ENCODE measurements around the gene COL8A2. TPM values are rescaled to one million over a fixed set of nuclear protein-coding genes. Genes with fewer than 3 reads are reported as not detected.

Gene COL8A2
- polyA plus RNA-seq, 1 experiment, result 6.8 TPM

DNA sequence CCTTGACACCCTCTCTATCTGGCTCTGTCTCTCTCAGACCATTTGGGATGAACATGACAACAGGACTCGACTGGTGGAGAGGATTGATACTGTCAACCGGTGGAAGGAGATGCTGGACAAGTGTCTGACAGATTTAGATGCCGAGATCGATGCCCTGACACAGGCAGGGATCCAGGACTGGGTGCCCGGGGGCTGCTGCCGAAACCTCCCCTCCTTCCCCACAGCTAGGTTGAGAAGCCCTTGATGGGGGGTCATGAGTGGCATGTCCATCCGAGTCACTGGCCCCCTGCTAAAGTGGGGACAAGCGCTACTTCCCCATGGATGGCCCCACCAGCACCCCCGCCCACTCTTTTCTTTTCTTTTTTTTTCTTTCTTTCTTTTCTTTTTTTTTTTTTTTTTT is 39.9 kb downstream of the COL8A2 start:
- ChIA-PET POLR2A (no interaction called here), CTCF (interaction anchor here (0.6 to 0.8 kb wide), 2 partner anchors 37 to 50 kb away, joined by 3 to 4 read pairs; no protein-coding TSS in a partner anchor)
- Histone ChIP-seq H3K36me3 (ENCODE audit: control insufficient read depth, insufficient read depth, low read length) (no peaks in the 10 kb centered on the region), H3K4me3 (ENCODE audit: low read depth, low read length) (no peak overlapping the region), H3K27me3 (ENCODE audit: control insufficient read depth, insufficient read depth, low read length) (no peaks in the 10 kb centered on the region)
- TF ChIP-seq, protein P1, sequence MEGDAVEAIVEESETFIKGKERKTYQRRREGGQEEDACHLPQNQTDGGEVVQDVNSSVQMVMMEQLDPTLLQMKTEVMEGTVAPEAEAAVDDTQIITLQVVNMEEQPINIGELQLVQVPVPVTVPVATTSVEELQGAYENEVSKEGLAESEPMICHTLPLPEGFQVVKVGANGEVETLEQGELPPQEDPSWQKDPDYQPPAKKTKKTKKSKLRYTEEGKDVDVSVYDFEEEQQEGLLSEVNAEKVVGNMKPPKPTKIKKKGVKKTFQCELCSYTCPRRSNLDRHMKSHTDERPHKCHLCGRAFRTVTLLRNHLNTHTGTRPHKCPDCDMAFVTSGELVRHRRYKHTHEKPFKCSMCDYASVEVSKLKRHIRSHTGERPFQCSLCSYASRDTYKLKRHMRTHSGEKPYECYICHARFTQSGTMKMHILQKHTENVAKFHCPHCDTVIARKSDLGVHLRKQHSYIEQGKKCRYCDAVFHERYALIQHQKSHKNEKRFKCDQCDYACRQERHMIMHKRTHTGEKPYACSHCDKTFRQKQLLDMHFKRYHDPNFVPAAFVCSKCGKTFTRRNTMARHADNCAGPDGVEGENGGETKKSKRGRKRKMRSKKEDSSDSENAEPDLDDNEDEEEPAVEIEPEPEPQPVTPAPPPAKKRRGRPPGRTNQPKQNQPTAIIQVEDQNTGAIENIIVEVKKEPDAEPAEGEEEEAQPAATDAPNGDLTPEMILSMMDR (IDR thresholded peaks at IDR 0.05; ENCODE audit: insufficient read depth, low read depth, low read length), result no peak
- DNase-seq (ENCODE audit: low read depth), result no peak

DNA sequence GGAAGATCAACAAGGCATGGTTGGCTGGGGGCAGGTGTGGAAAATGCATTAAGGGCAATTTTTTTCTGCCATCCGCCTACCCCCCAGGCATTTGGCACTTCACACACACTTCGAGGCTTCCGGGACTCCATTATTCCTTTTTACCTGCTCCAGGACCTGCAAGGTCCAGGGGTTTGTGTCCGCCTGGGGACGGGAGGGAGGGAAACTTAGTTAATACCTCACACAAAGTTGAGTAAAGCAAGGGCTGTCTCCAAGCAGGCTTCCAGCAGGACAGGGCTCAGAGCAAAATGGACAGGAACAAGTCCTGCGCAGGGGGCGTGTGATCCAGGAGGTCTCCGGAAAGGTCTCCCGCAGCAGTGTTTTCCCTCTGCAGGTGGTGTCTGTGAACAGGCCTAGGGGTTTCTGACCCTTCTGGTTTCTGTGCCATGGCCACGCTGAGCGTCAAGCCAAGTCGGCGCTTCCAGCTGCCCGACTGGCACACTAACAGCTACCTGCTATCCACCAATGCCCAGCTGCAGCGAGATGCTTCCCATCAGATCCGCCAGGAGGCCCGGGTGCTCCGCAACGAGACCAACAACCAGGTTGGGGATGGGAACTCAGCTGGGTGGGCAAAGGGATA is 40.4 kb downstream of the COL8A2 start:
- POLR2A ChIA-PET, result no interaction called here
- Histone ChIP-seq H3K36me3 (ENCODE audit: control insufficient read depth, insufficient read depth, low read length) (no peaks in the 10 kb centered on the region), H3K27me3 (ENCODE audit: control insufficient read depth, insufficient read depth, low read length) (no peaks in the 10 kb centered on the region), H3K4me3 (ENCODE audit: low read depth, low read length) (peak overlapping the region; percentile 44)
- TF ChIP-seq, protein P1 (IDR thresholded peaks at IDR 0.05; ENCODE audit: insufficient read depth, low read depth, low read length), result no peak
- no peak for DNase-seq (ENCODE audit: low read depth)
- CTCF ChIA-PET, result interaction anchor here (0.8 kb wide), 1 partner anchor 50 kb away, joined by 4 read pairs; no protein-coding TSS in a partner anchor

DNA sequence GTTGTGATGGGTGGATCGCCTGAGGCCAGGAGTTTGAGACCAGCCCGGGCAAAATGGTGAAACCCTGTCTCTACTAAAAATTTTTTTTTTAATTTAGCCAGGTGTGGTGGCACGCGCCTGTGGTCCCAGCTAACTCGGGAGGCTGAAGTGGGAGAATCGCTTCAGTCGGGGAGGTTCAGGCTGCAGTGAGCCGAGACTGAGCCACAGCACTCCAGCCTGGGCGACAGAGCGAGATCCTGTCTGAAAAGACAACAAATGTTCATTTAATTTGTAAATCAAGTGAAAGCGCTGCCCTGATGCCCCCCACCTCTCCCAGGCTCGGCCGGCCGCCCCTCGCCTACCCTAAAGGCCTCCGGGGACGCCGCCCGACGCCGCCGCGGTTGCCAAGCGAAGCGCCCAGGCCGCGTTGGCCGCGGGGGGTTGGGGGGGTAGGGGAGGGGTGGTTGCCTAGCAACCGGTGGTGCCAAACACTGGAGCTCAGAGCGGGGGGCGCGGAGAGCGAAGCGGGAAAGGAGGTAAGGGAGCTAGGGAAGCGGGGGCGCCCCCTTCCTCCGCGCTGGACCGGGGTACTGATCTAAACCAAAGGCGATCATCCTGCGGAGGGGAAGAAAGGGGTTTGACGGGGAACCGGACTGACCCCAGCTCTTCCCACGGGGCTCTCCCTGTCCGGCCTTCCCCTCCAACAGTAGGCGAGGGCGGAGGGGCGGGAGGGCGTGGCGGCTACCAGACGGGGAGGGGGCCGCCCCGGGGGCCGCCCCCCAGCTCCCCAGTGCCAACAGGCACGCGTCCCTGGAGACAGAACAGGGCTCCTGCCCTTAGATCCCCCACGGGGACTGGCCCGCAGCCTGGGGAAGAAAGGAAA is 41.2 kb downstream of the COL8A2 start, which contains the start of gene TEKT2:
Gene TEKT2 (plus strand): TSS at position 460 of the 862 bp plus-strand sequence. CDS start 828 bp downstream, outside the sequence.
- ChIA-PET CTCF (interaction anchor here (0.6 to 1.2 kb wide), 2 partner anchors 48 to 65 kb away, joined by 3 read pairs; partner anchors contain the start of gene TRAPPC3), POLR2A (no interaction called here)
- no peaks in the 10 kb centered on the region for H3K27me3 ChIP-seq (ENCODE audit: control insufficient read depth, insufficient read depth, low read length)
- no peaks in the 10 kb centered on the region for H3K36me3 ChIP-seq (ENCODE audit: control insufficient read depth, insufficient read depth, low read length)
- TF ChIP-seq, protein P1 (IDR thresholded peaks at IDR 0.05; ENCODE audit: insufficient read depth, low read depth, low read length), result no peak
- peak within 1 kb of the TSS; percentile 44 for H3K4me3 ChIP-seq (ENCODE audit: low read depth, low read length)
- DNase-seq (ENCODE audit: low read depth), result no peak

DNA sequence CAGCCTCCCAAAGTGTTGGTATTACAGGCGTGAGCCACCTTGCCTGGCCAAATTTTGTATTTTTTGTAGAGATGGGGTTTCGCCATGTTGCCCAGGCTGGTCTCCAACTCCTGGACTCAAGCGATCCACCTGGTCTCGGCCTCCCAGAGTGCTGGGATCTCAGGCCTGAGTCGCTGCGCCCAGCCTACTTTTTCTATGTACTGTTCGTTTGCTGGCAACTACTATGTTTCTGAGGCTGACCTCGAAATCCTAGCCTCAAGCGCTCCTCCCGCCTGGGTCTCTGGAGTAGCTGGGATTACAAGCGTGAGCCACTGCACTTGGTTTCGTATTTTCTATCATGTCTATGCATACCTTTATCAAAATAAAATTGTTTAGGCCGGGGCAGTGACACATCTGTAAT is 41.8 kb downstream of the COL8A2 start:
- POLR2A ChIA-PET, result no interaction called here

More for the DNA sequence above, 41.8 kb downstream of the COL8A2 start:
- Histone ChIP-seq H3K4me3 (ENCODE audit: low read depth, low read length) (no peak overlapping the region), H3K36me3 (ENCODE audit: control insufficient read depth, insufficient read depth, low read length) (no peaks in the 10 kb centered on the region), H3K27me3 (ENCODE audit: control insufficient read depth, insufficient read depth, low read length) (no peaks in the 10 kb centered on the region)
- TF ChIP-seq, protein P1 (IDR thresholded peaks at IDR 0.05; ENCODE audit: insufficient read depth, low read depth, low read length), result no peak
- no peak for DNase-seq (ENCODE audit: low read depth)
- CTCF ChIA-PET, result interaction anchor here (1.2 kb wide), 1 partner anchor 66 kb away, joined by 3 read pairs; the partner anchor contains the start of gene TRAPPC3
